GM12875 (cell line): ENCODE results near the gene TNKS1BP1.

Source experiments
- H3K4me3 ChIP-seq: one replicate; pipeline ENCODE4 v1.5.1; 2011; ENCODE audit warnings: low read depth, low read length, control low read depth
- TF ChIP-seq, protein P1 (sequence below): IDR thresholded peaks from 2 replicates; pipeline ENCODE4 v1.5.1; 2011; ENCODE audit warnings: low read depth, mild to moderate bottlenecking, control low read depth, inconsistent platforms, low read length, moderate library complexity, borderline replicate concordance; ENCODE audit not compliant: insufficient read depth

TNKS1BP1 gene

DNA sequence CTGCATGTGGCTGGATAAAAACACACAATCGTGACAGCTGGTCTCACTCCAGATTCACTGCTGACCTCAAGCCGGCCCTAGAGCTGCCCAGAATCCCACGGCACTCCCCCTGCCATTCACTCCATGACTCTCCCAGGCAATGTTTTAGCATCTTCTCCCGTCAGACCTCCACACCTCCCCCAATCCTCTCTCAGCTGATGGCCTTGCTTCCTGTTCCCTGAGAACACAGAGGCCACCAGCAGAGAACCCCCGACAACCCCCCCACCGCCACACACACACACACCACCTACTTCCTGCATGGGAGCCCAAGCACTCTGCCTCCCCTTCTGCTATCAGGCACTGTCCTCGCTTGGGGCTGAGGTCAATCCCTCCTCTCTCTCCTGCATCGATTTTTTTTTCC is 9.3 kb downstream of the TNKS1BP1 start:
- TF ChIP-seq, protein P1, sequence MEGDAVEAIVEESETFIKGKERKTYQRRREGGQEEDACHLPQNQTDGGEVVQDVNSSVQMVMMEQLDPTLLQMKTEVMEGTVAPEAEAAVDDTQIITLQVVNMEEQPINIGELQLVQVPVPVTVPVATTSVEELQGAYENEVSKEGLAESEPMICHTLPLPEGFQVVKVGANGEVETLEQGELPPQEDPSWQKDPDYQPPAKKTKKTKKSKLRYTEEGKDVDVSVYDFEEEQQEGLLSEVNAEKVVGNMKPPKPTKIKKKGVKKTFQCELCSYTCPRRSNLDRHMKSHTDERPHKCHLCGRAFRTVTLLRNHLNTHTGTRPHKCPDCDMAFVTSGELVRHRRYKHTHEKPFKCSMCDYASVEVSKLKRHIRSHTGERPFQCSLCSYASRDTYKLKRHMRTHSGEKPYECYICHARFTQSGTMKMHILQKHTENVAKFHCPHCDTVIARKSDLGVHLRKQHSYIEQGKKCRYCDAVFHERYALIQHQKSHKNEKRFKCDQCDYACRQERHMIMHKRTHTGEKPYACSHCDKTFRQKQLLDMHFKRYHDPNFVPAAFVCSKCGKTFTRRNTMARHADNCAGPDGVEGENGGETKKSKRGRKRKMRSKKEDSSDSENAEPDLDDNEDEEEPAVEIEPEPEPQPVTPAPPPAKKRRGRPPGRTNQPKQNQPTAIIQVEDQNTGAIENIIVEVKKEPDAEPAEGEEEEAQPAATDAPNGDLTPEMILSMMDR = no peak
- H3K4me3 ChIP-seq = no peak overlapping the region

DNA sequence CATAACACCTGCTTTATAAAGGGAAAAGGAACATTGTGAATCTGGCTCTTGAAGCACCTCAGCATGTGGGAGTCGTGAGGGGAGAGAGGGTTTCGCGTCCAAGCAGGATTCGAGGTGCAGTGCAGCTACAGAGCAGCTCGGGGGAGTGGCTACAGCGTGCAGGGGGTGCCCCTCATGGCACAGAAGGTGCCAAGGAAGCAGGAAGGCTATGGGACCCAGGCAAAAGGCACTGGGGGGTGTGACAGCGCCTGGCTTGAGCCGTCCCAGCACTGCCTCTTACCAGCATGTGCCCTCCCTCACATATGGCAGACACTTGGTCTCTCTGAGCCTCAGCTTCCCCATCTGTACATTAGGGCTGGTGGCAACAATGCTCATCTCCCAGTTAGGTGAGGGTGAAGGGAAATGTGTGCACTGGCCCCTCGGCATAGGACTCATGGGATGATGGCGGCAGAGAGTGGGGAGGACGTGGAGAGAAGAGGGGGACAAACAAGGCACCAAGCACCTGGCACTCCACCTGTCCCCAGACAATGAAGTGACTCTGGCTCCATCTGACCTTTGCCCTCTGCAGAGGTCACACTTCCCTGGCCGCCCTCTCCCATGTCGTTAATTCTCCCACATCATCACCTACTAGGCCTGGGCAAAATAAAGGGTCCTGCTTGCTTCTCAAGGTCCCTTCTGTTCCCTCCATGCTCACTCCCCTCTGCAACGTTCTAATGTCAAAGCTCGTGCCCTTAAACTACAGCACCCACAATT is 10.4 kb downstream of the TNKS1BP1 start:
- H3K4me3 ChIP-seq = no peak overlapping the region
- TF ChIP-seq, protein P1 = no peak

DNA sequence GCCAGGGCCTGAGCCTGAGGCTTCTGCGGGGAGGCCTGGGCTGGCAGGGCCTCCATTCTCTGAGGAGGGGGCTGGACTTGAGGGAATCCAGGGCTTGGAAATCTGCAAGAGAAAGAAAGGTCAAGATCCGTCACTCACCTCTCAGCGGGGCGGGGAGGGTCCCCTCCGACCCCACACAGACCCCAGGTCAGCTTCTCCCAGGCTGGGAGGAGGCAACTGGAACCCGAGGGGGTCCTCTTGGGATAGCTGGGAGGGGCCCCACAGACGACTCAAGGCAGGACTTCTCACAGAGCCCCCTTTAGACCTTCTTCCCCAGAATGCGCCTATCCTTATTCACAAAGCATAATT is 11.0 kb downstream of the TNKS1BP1 start:
- H3K4me3 ChIP-seq = no peak overlapping the region
- TF ChIP-seq, protein P1 = no peak

DNA sequence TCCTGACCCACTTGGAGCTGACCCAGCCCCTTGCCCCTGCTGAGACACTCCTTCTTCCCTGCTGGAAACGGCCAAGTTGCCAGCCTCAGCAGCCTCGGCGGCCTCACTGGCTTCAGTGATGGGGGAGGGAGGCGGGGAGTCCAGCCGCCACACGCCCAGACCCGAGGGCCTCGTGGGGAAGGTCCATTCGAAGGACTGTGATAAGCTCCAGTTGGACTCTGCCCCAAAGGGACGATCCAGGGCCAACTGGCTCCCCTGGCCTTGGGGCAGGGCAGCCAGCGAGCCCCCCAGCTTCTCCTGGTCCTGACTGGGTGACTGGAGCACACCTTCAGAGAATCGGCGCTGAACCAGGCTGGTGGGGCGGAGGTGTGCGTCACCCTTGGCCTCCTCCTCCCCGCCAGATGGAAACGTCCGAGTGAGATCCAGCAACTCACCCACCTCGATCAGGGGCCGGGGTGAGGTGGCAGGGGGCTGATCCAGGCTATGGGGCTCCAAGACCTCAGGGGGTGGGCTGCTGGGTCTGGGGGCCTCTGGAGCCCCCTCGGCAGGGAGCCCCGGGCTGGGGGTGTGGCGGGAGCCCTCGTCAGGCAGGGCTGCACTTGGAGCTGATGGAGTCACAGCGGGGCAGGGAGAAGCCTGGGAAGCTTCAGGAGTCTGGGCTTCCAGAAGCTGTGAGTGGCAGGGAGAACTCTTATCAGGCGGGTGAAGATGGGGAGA is 11.5 kb downstream of the TNKS1BP1 start:
- TF ChIP-seq, protein P1 = no peak
- no peak overlapping the region for H3K4me3 ChIP-seq

DNA sequence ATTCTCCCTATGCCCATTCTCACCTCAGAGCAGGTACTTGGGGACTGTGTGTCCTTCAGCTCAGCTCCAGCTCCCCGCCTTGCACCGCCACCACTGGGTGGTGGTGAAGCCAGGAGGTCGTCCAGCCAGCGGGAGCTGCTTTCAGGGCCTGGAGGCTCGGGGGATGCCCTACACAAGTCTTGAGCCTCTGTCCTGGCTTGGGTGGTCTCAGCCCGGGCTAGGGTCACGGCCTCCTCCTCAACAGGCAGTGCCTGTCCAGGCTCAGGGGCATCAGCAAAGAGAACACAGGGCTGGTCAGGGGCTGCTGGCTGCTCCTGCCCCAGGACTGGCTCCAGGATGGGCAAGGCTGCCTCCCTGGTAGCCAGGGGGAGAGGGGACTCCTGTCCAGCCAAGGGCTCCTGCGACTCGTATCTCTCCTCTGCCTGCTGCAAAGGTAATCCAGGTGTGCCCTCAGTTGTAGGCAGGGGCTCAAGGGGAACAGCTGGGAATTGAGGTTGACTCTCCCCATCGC is 12.2 kb downstream of the TNKS1BP1 start:
- H3K4me3 ChIP-seq = no peak overlapping the region
- TF ChIP-seq, protein P1 = no peak

DNA sequence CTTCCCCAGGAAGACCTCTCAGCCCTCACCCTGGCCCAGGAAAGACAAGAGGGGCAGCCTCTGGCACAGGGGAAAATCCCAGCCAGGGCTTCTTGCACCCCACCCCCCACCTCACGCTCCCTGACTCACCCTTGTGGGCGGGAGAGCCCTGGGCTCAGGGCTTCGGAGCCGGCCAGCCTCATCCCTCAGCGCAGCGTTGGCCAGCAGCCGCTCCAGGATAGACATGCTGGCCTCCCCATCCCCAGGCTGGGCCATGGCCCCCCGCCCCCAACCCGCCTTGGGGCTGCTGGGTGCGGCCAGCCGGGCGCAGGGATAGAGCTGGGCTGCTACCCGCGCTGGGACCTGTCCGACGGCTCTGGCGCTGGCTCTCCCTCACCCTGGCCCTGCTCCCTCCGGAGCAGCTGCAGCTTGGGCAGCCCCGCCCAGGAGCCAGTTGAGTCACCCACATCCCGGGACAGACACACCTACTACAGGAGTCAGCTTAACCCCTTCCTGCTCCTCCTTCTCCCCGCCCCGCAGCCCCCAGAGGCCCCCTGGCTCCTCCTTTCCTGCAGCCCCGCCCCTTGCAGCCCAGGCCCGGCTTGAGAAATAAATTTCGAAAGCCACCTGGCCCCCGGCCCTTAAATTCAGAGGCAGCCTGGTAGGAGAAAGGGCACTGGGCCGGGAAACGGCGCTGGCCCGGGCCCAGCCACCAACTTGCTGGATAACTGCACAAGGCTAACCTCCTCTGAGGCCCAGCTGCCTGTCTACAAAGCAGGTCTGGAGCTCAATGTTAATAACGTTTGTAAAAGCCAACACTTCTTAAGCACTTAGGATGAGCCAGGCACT is 13.4 kb downstream of the TNKS1BP1 start:
- H3K4me3 ChIP-seq = peak overlapping the region; percentile 13
- TF ChIP-seq, protein P1 = no peak
